HEK293T (cell line): ENCODE measurements around the gene SFI1.

Experiments used
- ELF4 ChIP-seq: fragments of 450-650 bp; IDR thresholded peaks from 2 replicates; pipeline ENCODE4 v1.6.1; 2017; ENCODE audit warnings: antibody characterized with exemption
- FOXA1 ChIP-seq: fragments of 450-650 bp; IDR thresholded peaks from 2 replicates; pipeline ENCODE4 v1.6.1; 2016; ENCODE audit warnings: mild to moderate bottlenecking
- FOXK2 ChIP-seq: fragments of 450-650 bp; IDR thresholded peaks from 2 replicates; pipeline ENCODE4 v1.6.1; 2016; ENCODE audit warnings: mild to moderate bottlenecking
- FOXM1 ChIP-seq: fragments of 450-650 bp; IDR thresholded peaks from 2 replicates; pipeline ENCODE4 v1.6.1; 2017; ENCODE audit warnings: mild to moderate bottlenecking, borderline replicate concordance
- L3MBTL2 ChIP-seq: fragments of 450-650 bp; conservative IDR thresholded peaks from 2 replicates; pipeline ENCODE4 v1.6.1; 2016; ENCODE audit warnings: mild to moderate bottlenecking
- NFRKB ChIP-seq: fragments of 450-650 bp; IDR thresholded peaks from 2 replicates; pipeline ENCODE4 v1.6.1; 2016; ENCODE audit warnings: mild to moderate bottlenecking, moderate library complexity
- SUZ12 ChIP-seq: fragments of 450-650 bp; IDR thresholded peaks from 2 replicates; pipeline ENCODE4 v1.6.1; 2016; ENCODE audit warnings: mild to moderate bottlenecking
- TARDBP ChIP-seq: fragments of 450-650 bp; IDR thresholded peaks from 2 replicates; pipeline ENCODE4 v1.6.1; 2016
- TF ChIP-seq, protein P1 (sequence below): fragments of 450-650 bp; IDR thresholded peaks from 2 replicates; pipeline ENCODE4 v1.6.1; 2016

DNA sequence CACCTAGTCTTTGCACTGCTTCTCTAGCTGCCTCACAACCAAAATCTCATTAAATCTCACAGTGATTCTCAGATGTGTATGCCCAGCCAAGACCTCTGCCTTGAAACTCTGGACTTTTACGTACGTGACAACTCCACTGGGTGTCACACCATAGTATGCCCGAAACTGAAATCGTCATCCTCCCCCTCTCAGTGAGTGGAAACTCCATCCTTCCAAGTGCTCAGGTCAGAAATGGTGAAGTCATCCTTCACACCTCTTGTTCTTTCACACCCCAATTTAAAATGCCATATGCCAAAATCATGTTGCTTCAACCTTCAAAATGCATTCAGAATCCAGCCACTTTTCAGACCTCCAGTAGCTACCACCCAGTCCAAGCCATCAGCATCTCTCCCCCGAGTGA, 42.5 kb downstream of the SFI1 start:
- no peak for TF ChIP-seq TARDBP
- TF ChIP-seq SUZ12, result no peak
- TF ChIP-seq FOXK2, result no peak
- TF ChIP-seq L3MBTL2, result no peak
- no peak for TF ChIP-seq NFRKB
- no peak for TF ChIP-seq ELF4
- no peak for TF ChIP-seq FOXA1
- TF ChIP-seq FOXM1, result no peak
- TF ChIP-seq, protein P1, sequence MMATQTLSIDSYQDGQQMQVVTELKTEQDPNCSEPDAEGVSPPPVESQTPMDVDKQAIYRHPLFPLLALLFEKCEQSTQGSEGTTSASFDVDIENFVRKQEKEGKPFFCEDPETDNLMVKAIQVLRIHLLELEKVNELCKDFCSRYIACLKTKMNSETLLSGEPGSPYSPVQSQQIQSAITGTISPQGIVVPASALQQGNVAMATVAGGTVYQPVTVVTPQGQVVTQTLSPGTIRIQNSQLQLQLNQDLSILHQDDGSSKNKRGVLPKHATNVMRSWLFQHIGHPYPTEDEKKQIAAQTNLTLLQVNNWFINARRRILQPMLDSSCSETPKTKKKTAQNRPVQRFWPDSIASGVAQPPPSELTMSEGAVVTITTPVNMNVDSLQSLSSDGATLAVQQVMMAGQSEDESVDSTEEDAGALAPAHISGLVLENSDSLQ, result no peak
